Activated CD4-positive, alpha-beta T cell treated with anti-CD3 and anti-CD28 coated beads for 24 hours (primary cell): ENCODE data around the gene CALCB.
A peak's percentile ranks its signal among the peaks of the same experiment; 100 is the strongest.

Experiments used
- DNase-seq, 2 donors: peaks; one replicate each; pipeline ENCODE4 v3.0.0-alpha.2; 2020; ENCODE audit warnings: low read depth in 2 of 2

The CALCB gene

DNA sequence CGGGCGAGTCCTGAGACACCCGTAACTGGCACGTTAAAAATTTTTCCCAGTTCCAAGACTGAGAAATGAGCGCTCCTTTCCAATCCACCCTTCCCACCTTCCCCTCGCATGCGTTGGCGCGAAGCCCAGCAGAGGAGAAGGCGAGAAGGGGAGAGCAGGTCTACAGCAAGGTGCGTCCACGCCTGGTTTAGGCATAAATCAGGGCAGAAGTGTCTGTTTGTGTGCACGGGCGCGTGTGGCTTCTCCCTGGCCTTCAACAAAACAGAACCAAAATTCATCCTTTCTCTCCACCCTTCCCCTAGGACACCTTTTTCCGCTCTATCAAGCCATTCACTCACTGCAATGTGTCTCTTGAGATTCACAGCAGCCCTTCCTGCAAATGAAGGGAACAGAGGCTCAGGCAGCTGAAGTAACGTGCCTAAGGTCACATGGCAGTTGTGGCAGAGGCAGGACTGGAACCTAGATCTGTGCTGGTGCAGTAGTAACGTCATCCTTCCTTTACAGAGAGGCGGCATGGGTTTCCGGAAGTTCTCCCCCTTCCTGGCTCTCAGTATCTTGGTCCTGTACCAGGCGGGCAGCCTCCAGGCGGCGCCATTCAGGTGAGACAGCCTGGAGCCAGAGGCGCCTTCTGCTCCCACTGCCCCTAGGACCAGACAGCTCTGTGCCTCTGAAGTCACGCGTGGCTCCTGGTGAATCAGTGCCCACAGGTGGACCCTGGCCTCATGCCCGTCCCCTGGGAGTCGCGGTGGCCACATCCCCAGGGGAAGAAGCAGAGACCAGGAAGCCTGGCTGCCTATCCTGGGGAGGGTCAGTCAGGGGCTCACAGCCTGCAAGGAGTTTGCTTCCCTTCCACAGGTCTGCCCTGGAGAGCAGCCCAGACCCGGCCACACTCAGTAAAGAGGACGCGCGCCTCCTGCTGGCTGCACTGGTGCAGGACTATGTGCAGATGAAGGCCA is 1.1 kb downstream of the CALCB start:
- peak; percentile 88 to 90 for DNase-seq

DNA sequence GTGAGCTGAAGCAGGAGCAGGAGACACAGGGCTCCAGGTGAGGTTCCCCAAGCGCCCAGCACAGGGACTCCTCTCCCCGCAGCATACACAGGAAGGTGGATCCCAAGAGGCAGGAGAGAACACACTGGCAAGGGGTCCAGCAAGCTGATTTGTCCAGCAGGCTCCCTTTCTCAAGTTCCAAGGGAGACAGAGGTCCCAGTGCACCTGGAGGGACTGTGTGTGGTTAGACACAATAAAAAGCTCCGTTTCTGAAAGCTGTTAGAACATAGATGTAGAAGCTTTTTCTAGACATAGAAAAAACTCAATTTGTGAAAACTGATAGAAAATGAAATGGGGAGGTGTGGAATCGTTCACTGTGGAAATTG is 1.8 kb downstream of the CALCB start:
- DNase-seq, result no peak

DNA sequence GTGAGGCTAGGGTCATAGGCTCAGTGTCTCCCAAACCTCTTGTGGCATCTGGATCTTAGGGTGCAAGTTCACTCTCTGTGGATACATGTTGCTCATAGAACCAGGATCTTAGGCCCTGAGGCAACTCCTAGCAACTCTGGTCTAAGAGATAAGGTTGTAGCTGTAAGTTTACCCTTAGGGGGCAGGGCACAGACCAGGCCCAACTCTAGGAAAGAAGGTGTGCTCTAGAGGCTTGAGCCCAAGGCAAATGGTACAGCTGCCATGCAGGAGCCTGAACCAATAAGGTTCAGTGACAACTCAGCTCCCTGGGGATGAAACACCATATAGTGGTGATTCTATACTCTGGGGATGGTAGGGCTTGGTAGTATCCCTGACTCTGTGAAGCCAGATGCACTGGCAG is 17.8 kb downstream of the CALCB start:
- DNase-seq, result no peak

DNA sequence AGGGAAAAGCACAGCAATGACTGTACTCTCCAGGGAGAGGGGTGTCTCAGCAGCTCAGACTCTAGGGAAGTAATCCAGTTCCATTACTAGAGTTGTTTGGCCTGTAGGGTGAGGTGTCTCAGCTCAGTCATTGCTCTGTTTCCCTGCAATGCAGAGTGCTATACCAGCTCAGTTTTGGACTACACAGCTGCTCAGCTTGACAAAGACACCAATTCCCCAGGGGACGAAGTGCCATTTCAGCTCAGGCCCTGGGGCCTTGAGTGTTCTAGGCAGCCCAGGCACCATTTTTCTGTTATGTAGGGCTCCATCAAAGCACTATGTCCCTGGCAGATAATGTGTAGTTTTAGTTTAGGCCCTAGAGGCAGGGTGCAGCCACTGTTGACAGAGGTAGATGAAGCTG is 18.2 kb downstream of the CALCB start:
- no peak for DNase-seq

DNA sequence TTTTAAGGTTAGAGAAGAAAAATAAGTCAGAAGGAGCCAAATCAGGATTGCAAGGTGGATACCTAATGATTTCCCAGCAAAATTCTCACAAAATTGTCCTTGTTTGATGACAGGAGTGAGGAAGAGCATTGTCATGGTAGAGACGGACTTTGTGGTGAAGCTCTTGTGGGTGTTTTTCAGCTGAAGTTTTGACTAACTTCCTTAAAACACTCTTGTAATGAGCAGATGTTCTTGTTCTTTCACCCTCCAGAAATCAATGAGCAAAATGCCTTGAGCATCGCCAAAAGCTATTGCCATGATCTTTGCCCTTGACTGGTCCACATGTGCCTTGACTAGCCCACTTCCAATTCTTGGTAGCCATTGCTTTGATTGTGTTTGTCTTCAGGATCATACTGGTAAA is 20.0 kb downstream of the CALCB start:
- DNase-seq, result no peak

DNA sequence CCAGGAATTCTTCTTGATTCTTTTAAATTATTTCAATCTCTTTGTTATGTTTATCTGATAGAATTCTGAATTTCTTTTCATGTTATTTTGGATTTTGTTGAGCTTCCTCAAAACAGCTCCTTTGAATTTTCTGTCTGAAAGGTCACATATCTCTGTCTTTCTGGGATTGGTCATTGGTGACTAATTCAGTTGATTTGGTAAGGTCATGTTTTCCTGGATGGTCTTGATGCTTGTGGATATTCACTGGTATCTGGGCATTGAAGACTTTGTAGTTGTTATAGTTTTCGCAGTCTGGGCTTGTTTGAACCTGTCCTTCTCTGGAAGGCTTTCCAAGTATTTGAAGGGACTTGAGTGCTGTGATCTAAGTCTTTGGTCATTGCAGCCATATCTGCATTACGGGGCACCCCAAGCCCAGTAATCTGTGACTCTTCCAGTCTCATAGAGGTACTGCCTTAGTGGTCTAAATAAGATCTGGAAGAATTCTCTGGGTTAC is 22.4 kb downstream of the CALCB start:
- DNase-seq, result no peak

DNA sequence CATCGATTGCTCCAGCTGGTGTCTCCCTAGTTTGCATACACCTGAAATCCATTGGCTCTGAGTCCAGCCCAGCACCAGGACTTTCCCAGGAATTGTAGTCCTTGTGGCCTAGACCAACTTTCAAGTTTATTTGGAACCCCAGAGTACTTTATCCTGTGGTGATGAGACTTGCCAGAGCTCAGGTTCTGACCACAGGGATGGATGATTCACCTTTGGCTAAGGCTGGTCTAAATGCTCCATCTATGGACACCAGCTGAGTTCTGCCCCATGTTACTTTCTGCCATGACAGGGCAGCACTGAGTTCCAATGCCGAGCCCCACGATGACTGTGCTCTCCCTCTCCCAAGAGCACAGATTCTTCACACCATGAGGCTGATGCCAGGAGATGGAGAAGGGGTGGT is 24.0 kb downstream of the CALCB start:
- no peak for DNase-seq

DNA sequence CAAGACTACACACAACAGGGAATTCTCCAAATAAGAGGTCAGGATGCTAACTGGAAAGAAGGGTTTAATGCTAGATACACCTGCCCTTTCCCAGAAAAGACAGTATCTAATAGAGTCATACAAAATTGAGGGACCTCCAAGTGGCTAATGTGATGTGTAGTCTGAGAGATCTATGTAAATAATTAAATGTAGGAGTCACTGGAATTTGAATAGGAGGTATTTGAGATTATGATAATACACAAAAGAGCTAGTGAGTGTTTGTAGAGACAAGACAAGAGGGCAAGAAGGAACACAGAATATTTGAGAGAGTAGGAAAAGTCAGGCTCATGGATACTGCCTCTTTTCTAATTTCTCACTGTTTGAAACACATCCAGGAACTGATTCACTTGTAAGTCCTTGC is 25.9 kb downstream of the CALCB start:
- no peak for DNase-seq

DNA sequence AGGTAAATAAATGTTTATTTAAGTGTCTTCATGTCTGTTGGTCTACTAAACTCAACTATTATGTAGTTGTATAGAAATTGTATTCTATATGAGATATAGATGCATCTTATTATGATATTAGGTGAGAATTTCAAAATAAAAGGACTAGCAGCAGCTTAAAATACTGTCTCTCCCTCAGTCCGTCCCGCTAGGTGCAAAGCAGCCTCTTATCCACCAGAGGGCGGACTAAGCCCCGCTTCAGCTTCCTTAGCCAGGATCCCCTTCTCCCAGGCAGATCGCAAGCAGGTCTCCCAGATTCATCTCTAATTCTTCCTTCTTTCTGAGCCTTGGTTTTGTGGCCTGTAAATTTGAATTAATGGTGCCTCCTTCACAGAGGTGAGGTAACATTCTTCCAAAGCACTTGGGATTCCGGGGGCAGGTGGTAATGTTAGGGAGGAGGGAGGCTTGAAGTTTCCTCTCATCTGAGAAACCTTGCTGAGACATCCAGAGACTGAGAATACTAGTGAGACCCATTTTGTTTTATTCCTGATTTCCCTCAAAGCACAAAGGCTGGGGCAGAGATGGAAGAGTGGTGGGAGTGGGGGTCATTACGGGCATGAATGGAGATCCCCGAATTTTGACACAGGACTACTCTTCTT is 27.8 kb downstream of the CALCB start:
- peak; percentile 19 to 38 for DNase-seq

DNA sequence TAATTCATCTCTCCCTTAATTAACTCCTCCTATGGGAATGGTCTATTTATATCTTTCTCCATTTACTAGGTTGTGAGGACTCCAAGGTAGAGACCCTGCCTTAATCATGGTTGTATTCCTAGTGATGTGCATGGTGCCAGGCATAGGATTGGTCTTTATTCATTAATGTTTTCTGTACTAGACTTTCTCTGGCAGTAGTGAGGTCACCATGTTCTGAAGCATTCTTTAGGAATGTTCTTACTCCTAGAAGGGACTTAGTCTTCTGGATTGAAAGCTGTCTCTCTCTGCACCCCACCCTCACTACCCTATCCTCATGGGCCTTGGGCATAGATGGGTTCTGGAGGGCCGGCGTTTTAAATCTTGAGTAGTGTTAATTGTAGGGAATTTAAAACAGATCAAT is 30.8 kb downstream of the CALCB start:
- DNase-seq, result no peak

DNA sequence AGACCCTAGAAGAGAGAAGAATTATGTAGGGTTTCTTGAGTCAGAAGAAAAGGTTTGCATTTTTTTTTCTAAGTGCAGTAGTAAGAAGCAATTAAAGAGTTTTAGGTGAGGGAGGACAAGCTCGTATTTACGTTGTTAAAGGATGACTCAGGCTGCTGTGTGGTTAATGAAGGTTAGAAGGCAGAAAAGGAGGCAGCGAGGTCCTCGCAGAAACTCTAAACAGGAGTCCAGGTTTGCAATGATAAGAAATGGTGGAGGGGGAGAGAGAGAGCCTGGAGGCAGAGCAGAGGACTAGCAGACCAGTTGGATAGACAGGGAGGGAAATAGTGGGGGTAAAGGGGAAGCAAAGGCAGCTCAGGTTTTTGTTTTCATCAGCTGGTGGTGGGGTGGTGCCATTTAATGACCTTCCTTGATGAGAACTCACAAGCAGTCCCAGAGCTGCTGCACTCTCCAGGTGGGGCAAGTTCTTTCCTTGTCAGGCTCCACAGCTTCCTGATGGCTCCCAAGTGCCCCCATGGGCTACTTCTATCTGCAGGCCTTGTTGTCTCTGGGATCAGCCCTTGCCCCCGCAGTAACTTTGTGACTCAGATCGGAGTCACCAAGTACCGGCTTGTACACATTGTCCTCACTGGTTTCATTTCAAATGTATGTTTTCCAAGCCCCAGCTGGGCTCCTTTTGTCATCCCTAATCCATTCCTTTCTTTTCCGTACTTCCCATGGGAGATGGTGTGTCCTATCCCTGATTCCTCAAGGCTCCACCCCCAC is 33.0 kb downstream of the CALCB start:
- no peak for DNase-seq

DNA sequence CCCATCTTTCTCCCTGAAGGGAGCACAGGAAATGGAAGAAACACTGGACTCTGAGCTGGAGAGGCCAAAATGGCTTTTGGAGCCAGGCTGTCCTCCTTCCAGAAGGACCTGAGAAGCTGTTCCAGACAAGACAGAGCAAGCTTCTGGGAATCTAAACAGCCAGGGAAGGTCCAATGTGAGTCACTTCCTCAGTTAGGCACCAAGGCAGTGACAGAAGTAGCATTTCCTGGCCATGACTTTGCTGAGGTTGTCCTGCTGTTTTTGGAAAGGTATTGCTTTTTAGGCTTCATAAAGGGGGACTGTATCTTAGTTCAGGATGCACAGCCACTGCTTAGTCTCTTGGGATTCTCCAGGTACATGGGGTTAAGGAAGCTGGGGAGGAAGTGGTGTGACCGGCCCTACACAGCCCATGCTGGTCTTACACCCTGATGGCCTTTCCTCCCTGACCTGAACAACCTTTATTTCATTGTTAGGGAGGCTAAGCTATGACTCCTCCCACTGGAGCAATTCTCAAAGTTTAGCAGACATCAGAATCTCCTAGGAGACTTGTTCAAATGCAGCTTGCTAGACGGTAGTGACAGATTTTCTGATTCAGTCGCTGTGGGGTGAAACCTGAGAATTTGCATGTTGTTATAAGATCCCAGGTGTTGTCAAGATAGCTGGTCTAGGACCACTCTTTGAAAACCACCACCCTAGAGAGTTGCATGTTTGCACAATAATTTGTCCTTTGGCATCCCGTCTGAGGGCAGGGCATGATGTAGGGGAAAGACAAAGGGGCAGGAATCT is 34.5 kb downstream of the CALCB start:
- no peak for DNase-seq

DNA sequence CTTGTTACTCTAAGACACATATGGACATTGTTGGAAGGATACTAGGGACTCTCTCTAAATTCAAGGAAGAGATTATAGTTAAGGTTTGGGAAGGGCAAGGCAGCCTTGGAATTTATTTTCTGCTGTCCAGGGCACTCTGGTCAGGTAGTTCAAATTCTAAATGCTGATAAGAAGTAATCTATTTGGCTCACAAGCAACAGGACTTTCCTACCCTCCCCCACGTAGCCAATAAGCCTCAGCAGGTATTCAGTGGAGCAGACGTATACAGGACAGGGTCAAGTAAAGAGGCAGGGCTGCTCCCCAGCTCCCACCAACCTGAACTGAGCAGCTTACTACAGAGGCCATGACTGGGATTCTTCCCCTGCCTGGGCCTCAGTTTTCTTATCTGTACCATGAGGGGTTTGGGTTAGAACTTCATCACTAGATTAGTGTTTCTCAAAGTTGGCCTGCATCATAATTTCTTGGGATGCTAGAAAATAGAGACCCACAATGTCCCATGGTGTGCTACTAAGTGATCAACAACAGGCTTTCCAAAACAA is 35.3 kb downstream of the CALCB start:
- DNase-seq, result no peak

DNA sequence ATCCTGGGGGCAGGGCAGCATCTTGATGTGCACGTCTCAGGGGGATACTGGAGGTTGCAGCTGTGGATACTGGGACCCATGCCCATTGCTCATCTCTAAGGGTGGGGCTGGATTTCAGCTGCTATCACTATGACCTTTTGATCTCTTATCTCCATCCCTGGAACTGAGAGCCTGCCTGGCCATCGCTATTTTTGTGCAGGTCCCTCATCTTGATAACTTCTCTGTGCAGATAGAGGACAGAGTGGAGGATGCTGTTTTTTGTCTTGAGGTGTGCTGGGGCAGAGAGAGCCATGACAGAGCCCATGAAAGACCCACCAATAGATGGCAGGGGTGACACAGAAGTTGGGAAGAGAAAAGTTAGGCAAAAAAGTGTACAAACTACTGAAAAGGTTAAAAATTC is 36.2 kb downstream of the CALCB start:
- no peak for DNase-seq

DNA sequence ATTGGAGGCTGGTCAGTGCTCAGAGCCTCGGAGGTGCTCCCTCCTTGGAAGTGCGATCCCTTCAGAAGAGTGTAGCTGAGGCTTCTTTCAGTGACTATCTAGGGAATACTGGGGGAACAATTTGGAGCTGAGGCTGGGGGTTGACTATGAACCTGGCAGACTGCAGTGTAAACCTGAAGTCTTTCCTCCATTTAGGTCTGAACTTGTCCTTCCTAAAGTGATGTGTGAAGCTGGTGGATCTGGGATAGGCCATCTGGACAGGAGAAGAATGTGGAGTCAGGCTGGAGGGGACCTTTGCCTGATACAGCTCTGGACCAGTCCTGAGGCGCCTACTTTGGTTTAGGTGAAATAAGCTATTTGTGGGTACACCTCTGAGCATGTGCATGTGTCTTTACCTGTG is 37.8 kb downstream of the CALCB start:
- no peak for DNase-seq

DNA sequence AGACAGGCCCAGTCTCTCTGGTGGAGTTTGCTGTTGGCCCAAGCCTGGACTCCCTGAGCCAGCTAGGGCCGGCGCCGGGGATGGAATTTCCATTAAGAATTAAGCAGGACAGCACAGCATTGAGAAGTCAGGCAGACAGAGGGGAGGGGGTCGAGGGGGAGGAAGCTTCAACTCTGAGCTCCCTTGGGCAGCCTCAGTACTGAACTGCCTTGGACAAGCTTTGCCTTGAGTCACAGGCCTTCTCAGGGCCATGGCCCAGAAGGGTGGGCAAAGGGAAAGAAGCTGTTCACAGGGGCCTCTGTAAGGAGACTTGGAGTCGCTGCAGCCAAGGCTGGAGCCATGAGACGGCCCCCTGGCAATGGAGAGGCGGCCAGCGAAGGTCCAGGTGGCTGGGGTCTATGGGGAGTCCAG is 38.7 kb downstream of the CALCB start:
- DNase-seq, result no peak

DNA sequence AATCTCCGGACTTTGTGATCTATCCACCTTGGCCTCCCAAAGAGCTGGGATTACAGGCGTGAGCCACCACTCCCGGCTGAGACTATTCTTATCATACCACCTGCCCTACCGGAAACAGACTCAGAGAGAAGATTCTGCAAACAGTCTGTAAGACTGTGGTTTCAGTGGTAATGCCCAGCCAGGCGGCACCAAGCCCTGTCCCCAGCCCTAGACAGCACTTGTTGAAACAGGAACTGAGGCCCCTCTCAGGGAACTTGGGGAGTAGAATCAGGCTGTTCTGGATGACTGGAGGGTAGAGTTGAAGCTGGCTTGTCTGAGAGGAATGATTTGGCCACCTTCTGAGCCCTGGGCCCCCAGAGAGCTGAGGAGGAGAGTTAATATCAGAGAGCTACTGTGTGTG is 40.0 kb downstream of the CALCB start:
- DNase-seq, result no peak

DNA sequence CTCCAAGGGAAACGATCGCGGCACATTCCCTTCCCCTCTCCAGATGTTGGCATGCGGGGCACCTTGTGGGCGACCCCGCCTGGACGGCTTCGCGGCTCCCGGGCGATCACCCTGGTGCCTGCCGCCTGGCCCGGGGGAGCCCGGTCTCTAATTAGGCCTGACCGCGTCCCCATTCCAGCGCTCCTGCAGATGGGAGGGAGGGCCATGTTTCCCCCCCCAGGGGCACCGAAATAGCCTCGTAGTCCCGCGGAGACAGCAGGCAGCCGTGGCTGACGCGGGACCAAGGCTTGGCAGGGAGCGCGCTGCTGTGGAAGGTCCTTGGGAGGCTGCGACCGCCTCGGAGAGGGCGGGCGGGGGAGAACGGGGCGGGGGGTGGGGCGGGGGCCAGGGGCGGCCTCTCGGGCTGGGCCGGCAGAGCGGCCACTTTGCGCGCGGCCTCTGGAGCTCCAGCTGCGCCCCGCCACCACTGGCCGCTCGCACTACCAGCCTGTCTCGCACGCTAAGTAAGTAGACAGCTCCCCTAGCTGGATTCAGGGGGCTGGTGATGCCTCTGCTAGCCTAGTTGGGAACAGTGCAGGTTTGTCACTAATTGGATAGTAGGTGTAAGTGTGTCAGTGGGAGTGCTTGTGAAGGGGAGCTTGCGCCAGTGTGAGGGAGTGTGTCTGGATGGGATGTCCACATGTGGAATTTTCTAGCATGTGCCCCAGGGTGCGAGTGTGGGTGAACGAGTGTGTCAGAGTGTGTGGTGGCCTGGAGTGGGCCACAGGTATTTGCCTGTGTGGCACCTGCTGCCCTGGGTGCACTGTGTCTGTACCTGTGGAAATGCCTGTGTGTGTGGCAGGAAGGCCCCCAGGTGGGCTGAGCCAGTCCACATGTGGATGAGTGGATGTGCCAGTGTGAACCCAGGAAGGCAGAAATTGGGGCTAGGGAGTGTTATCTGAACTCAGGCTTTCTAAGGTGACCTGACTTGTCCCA is 41.4 kb downstream of the CALCB start, which contains the start of gene INSC:
TSS of gene INSC (plus strand) at position 423 of the 975 bp plus-strand sequence. CDS start 34,252 bp downstream, outside the sequence.
- no peak for DNase-seq

DNA sequence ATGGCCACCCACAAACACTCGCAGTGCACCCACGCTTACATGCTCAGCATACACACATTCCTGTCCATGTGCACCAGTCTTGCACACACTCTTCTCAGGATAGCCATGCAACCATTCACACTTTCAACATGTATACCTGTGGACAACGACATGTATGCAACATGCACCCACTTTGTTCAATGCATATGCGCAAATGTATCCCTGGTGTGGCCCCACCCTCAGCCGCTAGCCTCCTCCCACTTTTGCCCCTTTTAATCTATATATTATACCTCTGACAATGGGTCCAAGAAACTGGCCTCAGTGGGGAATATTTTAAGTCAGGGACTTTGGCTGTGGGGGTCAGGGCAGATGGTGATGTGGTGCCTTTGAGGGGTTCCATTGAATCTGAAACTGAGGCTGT is 42.3 kb downstream of the CALCB start:
- no peak for DNase-seq

DNA sequence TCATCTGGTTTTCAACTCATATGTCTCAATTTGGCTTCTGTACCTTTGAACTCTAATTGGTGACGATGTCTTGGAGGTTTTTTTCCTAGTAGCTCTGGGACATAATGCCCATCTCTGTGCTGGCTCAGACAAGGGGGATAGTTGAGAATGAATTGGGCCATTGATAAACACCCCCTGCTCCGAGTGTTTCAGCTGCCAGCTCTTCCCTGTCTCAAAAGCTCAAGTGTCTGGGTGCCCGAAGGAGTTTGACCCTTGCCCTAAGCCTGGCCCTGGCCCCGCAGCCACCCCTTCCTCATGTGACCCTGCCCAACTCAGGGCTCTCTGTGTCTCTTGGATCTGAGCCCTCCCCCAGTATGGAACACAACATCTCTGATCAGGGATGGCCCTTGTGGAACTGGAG is 44.4 kb downstream of the CALCB start:
- no peak for DNase-seq
